Esophagus (tissue), 2 donors: ENCODE measurements around the gene MAPKAPK3. TPM values are rescaled to one million over a fixed set of nuclear protein-coding genes. Genes with fewer than 3 reads are reported as not detected.

Experiments
- H3K27ac ChIP-seq, 2 donors: one replicate each; pipeline ENCODE4 v1.5.1; 2013; ENCODE audit warnings: low read depth in 2 of 2, mild to moderate bottlenecking in 2 of 2, inconsistent platforms in 1 of 2, low read length in 1 of 2, moderate library complexity in 1 of 2
- H3K27me3 ChIP-seq, 2 donors: one replicate each; pipeline ENCODE4 v1.6.1; 2013; ENCODE audit warnings: low read length in 2 of 2, control low read depth in 1 of 2, mild to moderate bottlenecking in 1 of 2; ENCODE audit not compliant: insufficient read depth in 2 of 2, control insufficient read depth in 1 of 2
- H3K36me3 ChIP-seq, 2 donors: one replicate each; pipeline ENCODE4 v1.6.1; 2013; ENCODE audit warnings: low read length in 1 of 2; ENCODE audit not compliant: control insufficient read depth in 2 of 2, insufficient read depth in 2 of 2
- H3K4me1 ChIP-seq, 2 donors: one replicate each; pipeline ENCODE4 v1.6.1; 2013; ENCODE audit warnings: low read length in 1 of 2; ENCODE audit not compliant: control insufficient read depth in 2 of 2, insufficient read depth in 2 of 2
- H3K4me3 ChIP-seq, 2 donors: one replicate each; pipeline ENCODE4 v1.5.1; 2013; ENCODE audit warnings: low read length in 2 of 2, mild to moderate bottlenecking in 2 of 2, low read depth in 1 of 2, moderate library complexity in 1 of 2
- H3K9me3 ChIP-seq, 2 donors: one replicate each; pipeline ENCODE4 v1.6.1; 2013; ENCODE audit warnings: mild to moderate bottlenecking in 2 of 2, low read depth in 1 of 2, low read length in 1 of 2, moderate library complexity in 1 of 2; ENCODE audit not compliant: control insufficient read depth in 2 of 2, insufficient read depth in 1 of 2
- WGBS, 2 donors: extraction: QIAGEN DNeasy Blood & Tissue Kit; methylation state at CpG; one replicate each; pipeline ENCODE4 v1.1.7; 2013; 5-methylcytosine and 5-hydroxymethylcytosine counted together
- polyA plus RNA-seq, 2 donors: library from polyadenylated mRNA; stranded (reverse); fragments of 200-250 nt; gene quantifications; one replicate each; pipeline ENCODE4 v1.2.3, GENCODE V29; 2013
- donor health status: healthy with polysubstance abuse.
- donor health status: Bipolar disorder and iron deficiency.

The MAPKAPK3 gene
- polyA plus RNA-seq, 2 donors: 33.8 to 39.1 TPM

DNA sequence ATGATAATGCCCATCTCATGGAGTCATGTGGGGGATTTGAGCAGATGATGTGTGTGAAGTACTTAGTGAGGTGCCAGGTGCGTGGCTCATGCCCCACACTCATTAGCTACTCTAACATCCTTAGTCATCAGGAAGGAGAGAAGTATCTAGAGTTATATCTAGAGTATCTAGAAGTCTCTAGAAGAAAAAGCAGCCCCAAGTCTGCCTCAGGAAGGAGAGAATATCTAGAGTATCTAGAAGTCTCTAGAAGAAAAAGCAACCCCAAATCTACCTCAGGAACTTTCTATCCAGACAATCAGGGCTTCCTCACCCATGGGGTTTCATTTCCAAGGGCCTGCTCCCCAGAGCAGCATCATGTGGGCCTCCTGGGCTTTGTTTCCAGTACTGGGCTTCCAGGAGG lies 33.1 kb downstream of the MAPKAPK3 start:
- H3K27ac ChIP-seq: no peak overlapping the region
- 88% methylated on average over 1 of the region's 1 CpG for WGBS, 2 donors
- H3K36me3 ChIP-seq: peaks cover 14 to 23% of the 10 kb centered on the region in 2 donors
- peaks cover 0 to 3% of the 10 kb centered on the region in 2 donors for H3K4me1 ChIP-seq
- no peak overlapping the region for H3K4me3 ChIP-seq
- no peaks in the 10 kb centered on the region for H3K9me3 ChIP-seq
- H3K27me3 ChIP-seq: no peaks in the 10 kb centered on the region

GRCh38 chr3:50651445-50651844 lies 34.5 kb downstream of the MAPKAPK3 start:
- 72 to 85% methylated on average over 8 of the region's 8 CpGs for WGBS, 2 donors
- Histone ChIP-seq H3K4me1 (peaks cover 0 to 3% of the 10 kb centered on the region in 2 donors), H3K36me3 (peaks cover 10 to 14% of the 10 kb centered on the region in 2 donors), H3K9me3 (no peaks in the 10 kb centered on the region), H3K4me3 (no peak overlapping the region), H3K27ac (no peak overlapping the region), H3K27me3 (no peaks in the 10 kb centered on the region)

- H3K27me3 ChIP-seq: no peaks in the 10 kb centered on the region
- H3K27ac ChIP-seq: no peak overlapping the region
- H3K9me3 ChIP-seq: no peaks in the 10 kb centered on the region
- H3K4me3 ChIP-seq: no peak overlapping the region
- 65% methylated on average over 7 of the region's 7 CpGs for WGBS, 2 donors
- H3K4me1 ChIP-seq: peaks cover 0 to 3% of the 10 kb centered on the region in 2 donors
- H3K36me3 ChIP-seq: peaks cover 8 to 10% of the 10 kb centered on the region in 2 donors
Measured at GRCh38 chr3:50651920-50652529, 35.1 kb downstream of the MAPKAPK3 start.

DNA sequence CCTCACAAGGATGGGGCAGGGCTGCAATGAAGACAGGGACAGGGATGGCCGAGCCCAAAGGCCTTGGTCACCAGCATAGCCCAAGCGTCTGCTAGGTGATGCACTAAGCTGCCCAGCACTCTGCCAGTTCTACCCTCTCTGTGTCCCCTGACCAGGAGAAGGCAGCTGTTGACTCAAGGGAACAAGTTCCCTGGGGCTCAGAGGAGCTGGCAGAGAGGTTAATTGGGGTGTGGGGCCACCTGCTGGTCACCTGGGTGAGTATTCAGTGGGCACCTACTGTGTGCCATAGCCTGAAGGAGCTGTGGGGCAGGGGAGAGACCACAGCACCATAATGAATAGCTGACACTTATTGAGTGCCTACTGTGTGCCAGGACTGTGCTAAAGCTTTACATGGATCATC lies 35.8 kb downstream of the MAPKAPK3 start:
- H3K27me3 ChIP-seq: no peaks in the 10 kb centered on the region
- H3K9me3 ChIP-seq: no peaks in the 10 kb centered on the region
- H3K27ac ChIP-seq: no peak overlapping the region
- peaks cover 8 to 10% of the 10 kb centered on the region in 2 donors for H3K36me3 ChIP-seq
- no peak overlapping the region for H3K4me3 ChIP-seq
- H3K4me1 ChIP-seq: peaks cover 0 to 3% of the 10 kb centered on the region in 2 donors
- WGBS, 2 donors: 79 to 89% methylated on average over 2 of the region's 2 CpGs

- Histone ChIP-seq H3K9me3 (no peaks in the 10 kb centered on the region), H3K4me3 (no peak overlapping the region), H3K4me1 (peaks cover 0 to 3% of the 10 kb centered on the region in 2 donors), H3K27ac (no peak overlapping the region), H3K27me3 (no peaks in the 10 kb centered on the region), H3K36me3 (peaks cover 0 to 3% of the 10 kb centered on the region in 2 donors)
- WGBS, 2 donors: 69 to 72% methylated on average over 3 of the region's 3 CpGs
Measured at GRCh38 chr3:50653937-50654595, 37.1 kb downstream of the MAPKAPK3 start.

DNA sequence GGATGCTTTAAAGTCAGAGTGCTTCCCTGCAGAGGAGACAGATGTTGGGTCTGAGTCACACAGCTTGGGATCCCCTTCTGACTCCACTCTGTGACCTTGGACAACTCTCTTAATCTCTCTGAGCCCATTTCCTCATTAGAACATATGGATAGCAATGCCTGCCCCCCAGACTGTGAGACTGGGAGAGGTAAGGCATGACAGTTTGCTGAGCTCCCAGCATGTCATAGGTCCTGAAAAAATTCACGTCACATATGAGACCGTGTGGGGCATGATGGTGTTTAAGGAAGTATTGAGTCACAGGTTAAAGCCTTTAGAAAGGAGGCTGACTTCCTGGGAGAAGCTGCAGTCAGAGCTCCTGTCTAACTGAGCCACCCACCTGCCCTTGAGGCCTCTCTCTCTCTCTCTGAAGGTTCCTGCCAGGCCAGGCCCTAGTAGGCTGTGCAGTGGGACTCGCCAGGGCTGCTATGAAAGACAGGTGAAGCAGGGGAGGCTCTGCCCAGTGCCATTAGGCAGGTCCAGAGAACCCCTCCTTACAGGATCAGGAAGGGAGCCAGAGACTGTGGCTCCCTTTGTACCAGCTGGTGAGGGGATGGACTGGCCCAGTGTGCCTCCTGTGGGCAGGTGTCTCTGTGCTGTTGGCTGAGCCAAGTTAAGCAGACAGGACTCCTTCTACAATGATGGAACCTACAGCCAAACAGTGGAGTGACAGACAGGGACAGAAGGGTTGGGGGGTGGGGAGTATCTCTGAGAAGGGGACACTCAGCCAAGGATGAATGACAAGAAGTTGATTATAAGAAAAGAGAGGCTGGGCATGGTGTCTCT lies 38.3 kb downstream of the MAPKAPK3 start:
- Histone ChIP-seq H3K4me1 (no peaks in the 10 kb centered on the region), H3K27ac (peak overlapping the region in 1 of 2 donors; percentile 77), H3K36me3 (no peaks in the 10 kb centered on the region), H3K9me3 (no peaks in the 10 kb centered on the region), H3K27me3 (no peaks in the 10 kb centered on the region), H3K4me3 (no peak overlapping the region)
- 43 to 47% methylated on average over 3 of the region's 3 CpGs for WGBS, 2 donors

- H3K4me1 ChIP-seq: no peaks in the 10 kb centered on the region
- H3K9me3 ChIP-seq: no peaks in the 10 kb centered on the region
- no peaks in the 10 kb centered on the region for H3K27me3 ChIP-seq
- H3K36me3 ChIP-seq: no peaks in the 10 kb centered on the region
- H3K27ac ChIP-seq: no peak overlapping the region
- 62 to 75% methylated on average over 8 of the region's 8 CpGs for WGBS, 2 donors
- no peak overlapping the region for H3K4me3 ChIP-seq
Measured at GRCh38 chr3:50656417-50657195, 39.7 kb downstream of the MAPKAPK3 start.

- Histone ChIP-seq H3K27ac (no peak overlapping the region), H3K4me3 (no peak overlapping the region), H3K4me1 (no peaks in the 10 kb centered on the region), H3K27me3 (no peaks in the 10 kb centered on the region), H3K36me3 (no peaks in the 10 kb centered on the region), H3K9me3 (no peaks in the 10 kb centered on the region)
- 92 to 96% methylated on average over 5 of the region's 5 CpGs for WGBS, 2 donors
Measured at GRCh38 chr3:50657407-50657806, 40.5 kb downstream of the MAPKAPK3 start.

- Histone ChIP-seq H3K27ac (no peak overlapping the region), H3K36me3 (no peaks in the 10 kb centered on the region), H3K4me3 (no peak overlapping the region), H3K4me1 (no peaks in the 10 kb centered on the region), H3K27me3 (no peaks in the 10 kb centered on the region), H3K9me3 (no peaks in the 10 kb centered on the region)
- WGBS, 2 donors: 92 to 95% methylated on average over 3 of the region's 3 CpGs
Measured at GRCh38 chr3:50657816-50658215, 40.9 kb downstream of the MAPKAPK3 start.
